Measurements from ENCODE around the gene KIAA0513. TPM values are rescaled to one million over a fixed set of nuclear protein-coding genes. Genes with fewer than 3 reads are reported as not detected.

KIAA0513 gene
- total and polyA plus RNA-seq, 10 of the 15 experiments (the other 5 are each of a cell fraction or from before 2014, with no cell fraction given) = 0.14 to 5.8 (median 2.0) TPM

GRCh38 chr16:85092309-85092708 lies 64.7 kb downstream of the KIAA0513 start:
- FAIRE-seq (no peak), ATAC-seq (no peak), DNase-seq (ENCODE audit: low read depth, low spot score) (no peak)
- Histone ChIP-seq H3K79me2 (ENCODE audit: control insufficient read depth, insufficient read depth, low read length) (no peaks in the 10 kb centered on the region), H3K4me2 (ENCODE audit: control insufficient read depth, insufficient read depth) (no peak overlapping the region), H4K20me1 (ENCODE audit: control insufficient read depth, insufficient read depth) (no peaks in the 10 kb centered on the region), H3K36me3 (ENCODE audit: control insufficient read depth in 2 of 2, insufficient read depth in 2 of 2, low read length in 1 of 2) (no peaks in the 10 kb centered on the region; a peak in 2 of 4 replicates), H3K4me3 (no peak overlapping the region), H3K27me3 (replicated peaks in 1 of 2; ENCODE audit: control insufficient read depth in 2 of 2, insufficient read depth in 2 of 2, low read length in 1 of 2) (no peaks in the 10 kb centered on the region; a peak in 3 of 4 replicates), H3K4me1 (ENCODE audit: control insufficient read depth, insufficient read depth, low read length) (no peaks in the 10 kb centered on the region), H3K9me3 (replicated peaks; ENCODE audit: control insufficient read depth, insufficient read depth, low read length) (no peaks in the 10 kb centered on the region), H2AFZ (ENCODE audit: control insufficient read depth, low read depth, low read length) (no peak overlapping the region), H3K9ac (ENCODE audit: control insufficient read depth, insufficient read depth, low read length) (no peak overlapping the region), H3K27ac (ENCODE audit: control insufficient read depth, insufficient read depth) (no peak overlapping the region)
- POLR2A ChIA-PET = no interaction called here
- no TSS peak for BruUV-seq (replicated peaks)
- in situ Hi-C loops (cut with MboI) (no loop called here), intact Hi-C loops (cut with micrococcal nuclease; ENCODE audit: unreplicated experiment) (no loop called here)
- CTCF ChIA-PET = interaction anchor here (0.8 to 1.4 kb wide), 2 partner anchors 13 to 81 kb away, joined by 3 read pairs; partner anchors contain the start of gene ZDHHC7
- SMC1A ChIA-PET (ENCODE audit: uncharacterized antibody, unreplicated experiment) = no interaction called here
- 30% methylated on average over 9 of the region's 9 CpGs for WGBS (ENCODE audit: insufficient coverage, insufficient replicate concordance, low lambda C conversion rate, missing lambda C conversion rate)
- RAD21 ChIA-PET (ENCODE audit: unreplicated experiment) = interaction anchor here (1.0 kb wide), 1 partner anchor 36 kb away, joined by 3 read pairs; no protein-coding TSS in a partner anchor
- TF ChIP-seq NR2C1 (IDR thresholded peaks at IDR 0.05) (no peak), EED (IDR thresholded peaks at IDR 0.05; ENCODE audit: low read depth) (no peak), LARP7 (IDR thresholded peaks at IDR 0.05) (no peak)

- no peak for FAIRE-seq
- Histone ChIP-seq H3K27ac (ENCODE audit: control insufficient read depth, insufficient read depth) (no peak overlapping the region), H3K4me3 (no peak overlapping the region), H3K4me2 (ENCODE audit: control insufficient read depth, insufficient read depth) (no peak overlapping the region), H2AFZ (ENCODE audit: control insufficient read depth, low read depth, low read length) (no peak overlapping the region), H3K4me1 (ENCODE audit: control insufficient read depth, insufficient read depth, low read length) (no peaks in the 10 kb centered on the region), H4K20me1 (ENCODE audit: control insufficient read depth, insufficient read depth) (no peaks in the 10 kb centered on the region), H3K9me3 (replicated peaks; ENCODE audit: control insufficient read depth, insufficient read depth, low read length) (no peaks in the 10 kb centered on the region), H3K36me3 (ENCODE audit: control insufficient read depth in 2 of 2, insufficient read depth in 2 of 2, low read length in 1 of 2) (no peaks in the 10 kb centered on the region; a peak in 1 of 4 replicates), H3K27me3 (replicated peaks in 1 of 2; ENCODE audit: control insufficient read depth in 2 of 2, insufficient read depth in 2 of 2, low read length in 1 of 2) (no peaks in the 10 kb centered on the region; a peak in 3 of 4 replicates), H3K79me2 (ENCODE audit: control insufficient read depth, insufficient read depth, low read length) (no peaks in the 10 kb centered on the region), H3K9ac (ENCODE audit: control insufficient read depth, insufficient read depth, low read length) (no peak overlapping the region)
- no peak for DNase-seq (ENCODE audit: low read depth, low spot score)
- ChIA-PET SMC1A (ENCODE audit: uncharacterized antibody, unreplicated experiment) (no interaction called here), RAD21 (ENCODE audit: unreplicated experiment) (interaction anchor here (1.0 kb wide), 1 partner anchor 37 kb away, joined by 3 read pairs; no protein-coding TSS in a partner anchor), POLR2A (no interaction called here), CTCF (no interaction called here)
- 62% methylated on average over 15 of the region's 18 CpGs for WGBS (ENCODE audit: insufficient coverage, insufficient replicate concordance, low lambda C conversion rate, missing lambda C conversion rate)
- in situ Hi-C loops (cut with MboI) = no loop called here
- TF ChIP-seq SRF (IDR thresholded peaks at IDR 0.05; ENCODE audit: low read depth in 2 of 2, low read length in 2 of 2) (no peak), CBX5 (IDR thresholded peaks at IDR 0.05; ENCODE audit: low read depth) (no peak), IKZF1 (conservative IDR thresholded peaks at IDR 0.05) (no peak), RBBP5 (conservative IDR thresholded peaks at IDR 0.05) (no peak), ATF7 (IDR thresholded peaks at IDR 0.05; ENCODE audit: low read depth) (no peak), PAX5 (IDR thresholded peaks at IDR 0.05; ENCODE audit: borderline replicate concordance, low read depth, low read length) (no peak), IKZF2 (IDR thresholded peaks at IDR 0.05) (no peak), ZBTB11 (CRISPR knock-in tag; IDR thresholded peaks at IDR 0.05) (no peak)
- ATAC-seq = no peak
- BruUV-seq (replicated peaks) = no TSS peak
- intact Hi-C loops (cut with micrococcal nuclease; ENCODE audit: unreplicated experiment) = no loop called here
Observed at GRCh38 chr16:85092851-85093250, 65.3 kb downstream of the KIAA0513 start.

All from GM12878 (cell line).